Measurements from ENCODE around the gene POLR2L. TPM values are rescaled to one million over a fixed set of nuclear protein-coding genes. Genes with fewer than 3 reads are reported as not detected.

Gene POLR2L
- total RNA-seq, 1 experiment from 2014 or later: 672 TPM

DNA sequence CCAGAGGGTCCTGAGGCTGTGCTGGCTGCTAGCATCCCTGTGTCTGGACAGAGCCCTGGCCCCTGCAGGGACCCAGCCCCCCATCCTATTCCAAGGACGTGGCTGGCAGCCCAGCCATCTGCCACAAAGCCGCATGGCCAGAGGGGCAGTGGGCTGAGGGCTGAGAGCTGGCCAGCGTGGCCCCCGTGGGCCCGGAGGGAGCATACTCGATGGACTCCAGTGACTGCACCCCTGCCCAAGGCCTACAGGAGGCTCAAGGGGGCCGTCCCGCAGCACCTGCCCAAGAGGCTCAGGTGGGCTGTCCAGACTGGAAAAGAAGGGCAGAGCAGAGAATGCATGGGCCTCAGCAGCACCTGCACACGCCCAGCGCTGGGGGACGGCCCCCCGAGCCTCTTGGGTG lies 13.5 kb upstream of the POLR2L start:
- no peak for DNase-seq (ENCODE audit: low read depth)

DNA sequence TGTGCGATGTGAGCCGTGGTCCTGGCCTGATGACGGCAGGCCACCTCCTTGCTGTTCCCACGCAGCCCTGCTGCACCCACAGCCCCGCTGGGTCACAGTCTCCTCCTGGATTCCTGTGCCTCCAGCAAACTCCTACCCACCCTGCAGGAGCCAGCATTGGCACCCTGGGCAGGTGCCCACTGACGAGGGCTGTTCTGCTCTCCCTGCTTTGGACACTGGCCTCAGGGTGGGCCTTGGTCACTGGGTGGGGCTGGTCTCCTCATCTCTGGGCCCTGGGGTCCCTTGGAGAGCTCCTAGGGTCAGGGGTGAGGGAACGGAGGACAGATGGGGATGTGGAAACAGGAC lies 13.0 kb upstream of the POLR2L start:
- DNase-seq (ENCODE audit: low read depth): no peak

DNA sequence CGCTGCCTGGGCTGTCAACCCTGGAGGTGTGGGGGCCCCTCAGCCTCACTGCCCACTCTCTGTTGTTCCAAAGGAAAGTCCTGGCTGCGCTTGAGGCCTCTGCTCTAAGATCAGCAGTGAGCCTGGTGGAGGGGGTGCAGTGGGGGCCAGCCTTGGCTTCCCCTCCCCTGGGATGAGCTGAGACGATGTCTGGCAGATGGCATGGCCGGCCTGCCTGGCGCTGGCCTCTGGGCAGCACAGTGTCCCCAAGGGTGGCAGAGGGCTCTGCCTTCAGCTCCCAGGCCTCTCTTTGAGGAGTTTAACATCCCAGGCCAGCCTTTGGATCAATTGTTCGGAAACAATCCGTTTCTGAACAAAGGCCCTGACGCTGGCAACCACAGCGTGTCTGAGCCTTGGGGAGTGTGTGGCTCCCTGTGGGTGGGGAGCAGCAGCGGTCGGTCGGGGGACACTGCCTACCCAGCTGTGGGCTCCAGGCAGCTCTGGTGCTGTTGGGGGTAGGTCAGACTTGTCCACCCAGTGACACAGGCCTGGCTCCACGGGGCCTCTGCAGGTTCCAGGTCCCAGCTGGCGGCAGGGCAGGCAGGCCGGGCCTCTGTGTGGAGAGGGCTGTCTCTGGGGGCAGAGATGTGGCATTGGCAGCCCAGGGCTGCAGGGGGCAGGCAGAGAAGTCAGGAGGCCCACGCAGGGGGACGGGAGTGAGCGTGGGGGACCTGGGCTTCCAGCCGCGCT lies 12.4 kb upstream of the POLR2L start:
- DNase-seq (ENCODE audit: low read depth): no peak

DNA sequence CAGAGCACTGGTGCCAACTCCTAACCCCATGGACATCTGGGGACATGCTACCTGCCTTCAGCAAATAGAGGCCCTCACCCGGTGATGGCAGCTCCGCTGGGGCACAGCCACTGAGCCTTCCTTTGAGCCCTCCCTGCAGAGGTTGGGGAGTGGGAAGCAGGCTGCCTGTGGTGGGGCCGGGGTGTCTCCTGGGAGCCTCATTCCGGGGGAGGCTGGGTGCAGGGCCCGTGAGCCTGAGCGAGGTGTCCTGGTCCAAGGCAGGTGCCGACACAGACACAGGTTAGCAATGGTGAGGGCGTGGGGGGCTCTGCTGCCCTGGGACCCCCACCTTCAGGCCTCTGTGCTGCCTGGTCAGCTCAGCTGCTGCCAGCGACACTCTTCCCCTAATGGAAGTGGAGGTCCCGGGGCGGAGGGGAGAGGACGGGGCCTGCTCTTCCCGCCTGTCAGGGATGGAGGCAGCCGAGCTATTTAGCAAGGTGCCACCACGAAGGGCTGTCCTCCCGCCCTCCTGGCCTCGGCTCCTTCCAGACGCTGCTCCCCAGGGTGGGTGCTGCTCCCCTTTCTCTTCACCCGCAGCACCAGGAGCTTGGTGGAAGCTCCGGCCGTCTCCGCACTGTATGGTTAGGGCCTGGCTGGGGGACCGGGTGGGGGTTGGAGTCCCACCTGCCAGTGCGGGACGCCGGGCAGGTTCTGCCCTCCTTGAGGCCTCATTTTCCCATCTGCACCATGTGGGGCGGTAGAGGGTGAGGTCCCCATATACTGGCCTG lies 11.5 kb upstream of the POLR2L start:
- no peak for DNase-seq (ENCODE audit: low read depth)

DNA sequence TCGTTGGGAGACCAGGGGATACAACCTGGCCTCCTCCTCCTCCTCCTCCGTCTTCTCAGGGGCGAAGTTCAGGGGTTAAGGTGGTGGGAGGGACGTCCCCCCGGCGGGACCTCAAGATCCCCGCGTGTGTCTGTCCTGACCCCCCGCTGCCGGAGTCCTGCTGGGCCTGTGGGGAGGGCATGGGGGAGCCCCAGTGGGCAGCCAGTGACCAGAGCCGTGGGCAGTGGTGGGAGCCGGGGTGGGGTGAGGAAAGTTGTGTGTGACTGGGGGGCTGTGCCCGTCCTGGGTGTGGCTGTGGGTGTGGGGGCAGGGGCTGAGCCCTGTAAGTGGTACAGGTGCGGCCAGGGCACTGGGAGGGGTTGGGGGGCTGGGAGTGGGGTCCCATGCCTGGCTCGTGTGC lies 10.4 kb upstream of the POLR2L start:
- DNase-seq (ENCODE audit: low read depth): no peak

DNA sequence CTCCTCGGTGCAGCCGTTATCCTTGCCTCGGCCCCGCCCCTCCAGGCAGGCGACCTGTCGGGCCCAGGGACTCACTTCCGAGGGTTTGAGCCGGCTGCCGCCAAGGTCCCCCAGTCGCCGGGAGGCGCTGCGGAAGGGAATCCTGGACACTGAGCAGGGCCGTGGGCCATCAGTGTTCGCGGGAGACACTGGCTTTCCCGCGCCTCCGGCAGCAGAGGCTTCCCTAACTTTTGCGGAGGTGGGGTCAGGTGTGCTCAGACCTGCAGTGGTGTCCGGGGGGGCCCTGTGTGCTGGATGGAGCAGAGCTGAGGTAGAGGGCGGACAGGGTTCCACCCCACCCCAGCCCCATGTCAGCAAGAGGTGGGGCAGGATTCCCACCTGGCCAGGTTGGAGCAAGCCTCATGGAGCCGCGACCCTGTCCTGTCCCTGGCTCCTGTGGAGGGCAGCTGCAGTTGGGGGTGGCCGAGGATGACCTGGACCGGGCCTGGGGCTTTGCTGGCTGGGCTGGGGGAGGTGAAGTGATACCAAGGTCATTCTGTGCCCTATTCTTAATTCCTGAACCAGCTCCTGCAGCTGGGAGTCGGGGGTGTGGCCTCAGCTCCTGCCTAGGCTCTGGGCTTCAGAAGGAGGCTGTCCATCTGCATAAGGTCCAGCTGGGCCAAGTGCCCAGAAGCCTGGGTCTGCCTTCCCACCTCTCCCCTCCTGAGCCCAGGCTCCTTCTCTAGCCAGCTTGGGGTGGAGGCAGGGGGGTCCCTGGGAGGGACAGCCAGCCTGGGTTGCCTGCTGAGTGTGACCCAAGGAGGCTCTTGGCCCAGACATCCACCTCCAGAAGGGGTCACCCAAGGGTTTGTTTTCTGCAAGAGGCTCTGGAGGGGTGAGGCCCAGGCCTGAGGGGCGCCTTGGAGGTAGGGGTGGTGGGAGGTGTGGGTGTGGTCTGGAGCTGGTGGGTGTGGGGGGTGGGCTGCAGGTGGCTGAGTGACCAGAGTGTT lies 8.7 kb upstream of the POLR2L start:
- no peak for DNase-seq (ENCODE audit: low read depth)

DNA sequence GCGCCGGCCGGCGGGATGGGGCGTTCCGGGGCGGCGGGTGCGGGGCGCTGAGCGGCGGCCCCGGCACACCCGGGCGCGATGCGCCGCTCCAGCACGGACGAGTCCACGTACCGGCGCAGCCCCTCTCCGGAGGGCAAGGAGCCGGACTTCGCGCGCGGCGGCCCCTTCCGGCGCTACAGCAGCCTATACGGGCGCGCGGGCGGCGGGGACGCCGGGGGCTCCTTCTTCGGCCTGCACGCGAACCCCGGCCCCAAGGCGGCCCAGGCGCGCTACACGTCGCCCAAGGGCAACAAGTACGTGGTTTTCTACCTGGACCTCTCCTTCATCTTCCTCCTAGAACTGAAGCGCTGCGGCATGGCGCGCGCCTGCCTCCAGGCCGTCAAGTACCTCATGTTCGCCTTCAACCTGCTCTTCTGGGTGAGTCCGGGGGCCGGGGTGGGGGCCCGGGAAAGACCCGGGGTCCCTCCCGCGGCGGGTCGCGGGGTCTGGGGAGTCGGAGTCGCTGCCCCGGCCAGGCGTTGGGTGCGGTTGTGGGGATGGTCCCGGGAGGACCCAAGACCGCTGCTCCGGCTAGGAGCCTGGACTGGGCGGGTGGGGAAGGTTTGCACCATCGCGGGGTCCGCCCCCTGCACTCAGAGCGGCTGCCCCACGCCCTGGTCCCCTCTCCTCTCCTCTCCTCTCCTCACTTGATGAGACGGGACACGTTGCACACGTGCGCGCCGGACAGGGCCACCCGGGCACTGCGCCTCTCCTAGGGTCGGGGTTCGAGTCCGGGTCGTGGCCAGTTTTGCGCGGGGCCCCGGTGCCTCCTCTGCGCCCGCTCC lies 7.8 kb upstream of the POLR2L start:
- no peak for DNase-seq (ENCODE audit: low read depth)

DNA sequence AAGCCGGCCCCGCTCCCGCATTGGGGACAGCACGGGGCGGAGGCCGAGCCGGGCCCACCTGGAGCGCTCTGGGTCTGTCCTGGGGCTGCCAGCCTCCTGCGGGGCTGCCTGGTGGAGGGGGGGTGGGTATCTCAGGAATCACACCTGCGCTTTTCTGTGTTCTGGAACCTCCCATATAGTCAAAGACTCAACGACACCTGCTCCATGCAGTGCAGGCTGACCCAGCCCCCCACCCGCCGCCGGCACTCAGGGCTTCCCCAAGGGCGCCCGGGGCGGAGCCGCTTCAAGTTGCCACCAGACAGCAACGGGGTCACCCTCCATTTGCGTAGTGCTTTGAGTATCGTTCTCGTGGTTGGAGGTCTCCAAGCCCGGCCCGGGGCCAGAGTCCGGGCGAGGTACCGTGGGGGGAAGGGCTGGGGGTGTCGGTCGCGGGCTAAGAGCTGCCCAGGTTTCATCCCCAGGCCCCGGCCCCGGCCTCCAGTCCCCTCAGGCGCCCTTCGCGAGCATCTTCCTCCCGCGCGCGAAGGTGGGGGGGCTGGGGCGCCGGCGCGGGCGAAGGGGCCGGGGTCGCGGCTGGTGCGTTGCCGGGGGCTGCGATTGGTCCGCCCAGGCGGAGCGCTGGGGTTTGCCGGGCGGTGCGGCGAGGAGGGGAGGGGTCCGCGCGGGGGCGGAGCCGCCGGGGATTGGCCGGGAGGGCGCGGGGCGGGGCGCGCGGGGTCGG lies 6.9 kb upstream of the POLR2L start:
- no peak for DNase-seq (ENCODE audit: low read depth)

DNA sequence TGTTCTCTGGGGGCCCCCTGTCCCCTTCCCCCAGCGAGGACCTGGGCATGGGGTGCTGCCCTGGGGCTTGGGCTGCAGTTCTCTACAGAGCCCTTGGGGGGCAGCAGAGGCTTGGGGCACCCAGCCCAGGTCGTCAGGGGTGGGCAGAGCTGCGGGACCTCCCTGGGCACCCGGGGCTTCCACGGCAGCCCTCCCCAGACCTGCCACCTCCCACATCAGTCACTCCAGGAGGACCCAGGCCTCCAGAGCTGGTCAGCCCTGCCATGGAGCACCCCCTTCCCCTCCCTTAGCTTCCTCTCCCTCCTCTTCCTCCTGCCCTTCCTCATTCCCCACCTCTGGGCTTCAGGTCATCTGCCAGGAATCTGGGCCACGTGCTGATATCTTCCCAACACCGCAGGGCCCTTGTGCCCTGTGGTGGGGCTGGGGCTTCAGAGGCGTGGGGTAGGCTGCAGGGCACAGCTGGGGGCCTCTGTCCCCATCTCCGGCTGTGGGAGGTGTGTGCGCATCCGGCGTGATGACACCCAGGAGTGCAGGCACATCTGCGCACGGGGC lies 6.1 kb upstream of the POLR2L start:
- no peak for DNase-seq (ENCODE audit: low read depth)

DNA sequence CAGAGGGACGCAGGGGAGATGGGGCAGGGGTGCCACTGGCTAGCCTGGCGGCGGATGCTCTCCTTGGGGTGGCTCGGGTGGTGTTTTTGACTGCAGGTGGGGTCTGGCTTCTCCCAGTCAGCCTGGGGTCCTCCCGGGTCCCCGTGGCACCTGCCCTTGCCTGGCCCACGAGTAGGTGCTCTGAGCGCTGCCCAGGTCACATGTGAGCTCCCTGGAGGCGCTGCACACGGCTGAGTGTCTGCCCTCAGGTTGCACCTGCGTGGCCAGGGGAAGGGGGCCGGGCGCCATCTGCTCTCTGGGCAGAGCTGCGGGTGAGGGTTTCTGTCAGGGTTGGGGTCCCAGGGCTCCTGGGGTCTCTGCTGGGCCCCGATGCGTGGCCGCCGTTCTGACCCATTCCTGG lies 5.5 kb upstream of the POLR2L start:
- no peak for DNase-seq (ENCODE audit: low read depth)

DNA sequence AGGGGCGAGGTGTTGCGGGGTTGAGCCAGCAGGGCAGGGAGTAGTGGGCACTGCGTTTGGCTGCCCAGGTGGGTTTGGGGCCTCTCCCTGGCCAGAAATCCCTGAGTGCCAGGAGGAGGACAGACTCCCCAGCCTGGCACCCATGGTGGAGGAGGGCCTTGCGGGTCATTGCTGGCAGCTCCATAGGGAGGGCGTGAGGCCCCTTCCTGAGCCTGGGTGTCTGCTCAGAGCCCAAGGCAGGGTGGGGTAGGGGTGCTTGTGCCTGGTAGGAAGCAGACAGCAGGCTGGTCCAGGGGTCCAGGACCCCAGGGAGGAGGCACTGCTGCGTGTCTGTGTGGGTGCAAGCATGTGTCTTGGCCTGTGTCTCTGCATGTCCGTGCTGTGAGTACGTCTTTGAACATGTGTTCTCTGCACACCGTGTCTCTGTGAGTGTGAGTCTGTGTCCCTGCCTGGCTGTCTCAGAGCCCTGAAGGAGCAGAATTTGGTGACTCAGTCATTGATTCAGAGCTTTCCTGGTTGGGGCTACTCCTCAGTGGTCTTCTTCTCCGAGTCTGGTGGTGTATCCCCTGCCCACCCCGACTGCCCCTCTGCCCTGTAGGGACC lies 4.3 kb upstream of the POLR2L start:
- no peak for DNase-seq (ENCODE audit: low read depth)

DNA sequence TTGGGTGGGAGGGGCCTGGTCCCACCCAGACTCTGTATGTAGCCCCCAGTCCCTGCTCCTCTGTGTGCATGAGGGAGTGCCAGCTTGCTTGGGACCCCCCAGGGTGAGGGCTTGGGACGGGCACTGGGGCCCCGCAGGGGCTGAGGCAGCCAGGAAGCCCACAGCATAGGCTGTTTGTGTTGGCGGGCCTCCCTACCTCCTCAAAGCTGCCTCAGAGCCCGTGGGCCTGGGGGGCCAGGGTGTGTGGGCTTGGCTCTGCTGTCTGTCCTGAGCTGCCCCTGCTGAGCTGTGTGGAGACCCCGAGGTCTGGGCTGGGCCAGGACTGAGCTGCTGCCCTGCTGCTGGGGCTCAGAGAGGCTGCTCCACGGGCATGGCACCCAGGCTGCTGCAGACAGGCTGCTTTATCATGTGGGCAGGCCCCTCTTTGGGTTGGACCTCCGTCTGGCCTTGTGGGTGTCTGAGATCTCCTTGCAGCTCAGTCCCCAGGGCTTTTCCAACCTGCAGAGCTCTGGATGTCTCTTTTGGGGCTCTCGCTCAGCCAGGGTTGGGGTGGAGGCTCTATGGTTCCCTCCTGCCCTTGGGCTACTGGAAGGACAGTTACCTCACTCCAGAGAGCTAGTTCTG lies 3.7 kb upstream of the POLR2L start:
- DNase-seq (ENCODE audit: low read depth): no peak

DNA sequence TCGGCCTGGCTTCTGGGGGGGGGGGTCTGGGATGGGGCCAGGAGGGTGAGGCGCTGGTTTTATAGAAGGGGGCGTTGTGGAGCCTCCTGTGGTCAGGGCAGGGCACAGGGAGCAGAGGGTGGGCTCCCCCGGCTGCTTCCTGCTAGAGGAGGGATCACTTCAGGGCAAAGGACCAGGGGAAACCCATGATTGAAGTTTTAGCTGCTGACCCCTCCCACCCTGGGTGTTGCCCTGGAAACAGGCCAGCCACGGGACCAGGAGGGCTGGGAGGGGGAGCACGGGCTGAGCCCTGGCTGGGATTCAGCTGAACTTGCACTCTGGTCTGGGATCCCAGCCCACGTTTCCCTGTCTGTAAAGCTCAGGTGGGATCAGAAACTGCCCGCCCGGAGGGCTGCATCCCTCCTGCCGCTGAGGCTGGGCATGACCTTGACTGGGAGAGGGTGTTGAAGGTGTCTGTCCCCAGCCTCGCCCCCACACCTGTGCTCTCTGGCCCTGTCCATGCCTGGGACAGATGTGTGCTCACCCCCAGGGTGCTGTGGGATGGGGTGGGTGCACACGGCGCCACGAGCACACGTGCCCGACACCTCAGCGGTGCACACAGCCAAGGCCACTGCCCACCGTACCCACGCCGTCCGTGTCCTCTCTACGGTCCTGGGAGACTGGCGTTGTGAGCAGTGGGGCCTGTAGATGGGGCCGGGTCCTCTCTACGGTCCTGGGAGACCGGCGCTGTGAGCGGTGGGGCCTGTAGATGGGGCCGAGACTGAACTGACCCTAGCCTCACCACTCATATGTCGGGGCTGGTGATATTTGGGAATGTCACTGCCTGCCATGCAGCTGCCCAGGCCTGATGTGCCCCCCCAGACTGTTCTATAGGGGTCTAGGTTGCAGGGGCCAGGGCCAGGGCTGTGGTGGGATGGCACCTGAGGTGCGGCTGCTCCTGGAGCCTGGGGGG lies 2.6 kb upstream of the POLR2L start:
- DNase-seq (ENCODE audit: low read depth): peak; percentile 92

DNA sequence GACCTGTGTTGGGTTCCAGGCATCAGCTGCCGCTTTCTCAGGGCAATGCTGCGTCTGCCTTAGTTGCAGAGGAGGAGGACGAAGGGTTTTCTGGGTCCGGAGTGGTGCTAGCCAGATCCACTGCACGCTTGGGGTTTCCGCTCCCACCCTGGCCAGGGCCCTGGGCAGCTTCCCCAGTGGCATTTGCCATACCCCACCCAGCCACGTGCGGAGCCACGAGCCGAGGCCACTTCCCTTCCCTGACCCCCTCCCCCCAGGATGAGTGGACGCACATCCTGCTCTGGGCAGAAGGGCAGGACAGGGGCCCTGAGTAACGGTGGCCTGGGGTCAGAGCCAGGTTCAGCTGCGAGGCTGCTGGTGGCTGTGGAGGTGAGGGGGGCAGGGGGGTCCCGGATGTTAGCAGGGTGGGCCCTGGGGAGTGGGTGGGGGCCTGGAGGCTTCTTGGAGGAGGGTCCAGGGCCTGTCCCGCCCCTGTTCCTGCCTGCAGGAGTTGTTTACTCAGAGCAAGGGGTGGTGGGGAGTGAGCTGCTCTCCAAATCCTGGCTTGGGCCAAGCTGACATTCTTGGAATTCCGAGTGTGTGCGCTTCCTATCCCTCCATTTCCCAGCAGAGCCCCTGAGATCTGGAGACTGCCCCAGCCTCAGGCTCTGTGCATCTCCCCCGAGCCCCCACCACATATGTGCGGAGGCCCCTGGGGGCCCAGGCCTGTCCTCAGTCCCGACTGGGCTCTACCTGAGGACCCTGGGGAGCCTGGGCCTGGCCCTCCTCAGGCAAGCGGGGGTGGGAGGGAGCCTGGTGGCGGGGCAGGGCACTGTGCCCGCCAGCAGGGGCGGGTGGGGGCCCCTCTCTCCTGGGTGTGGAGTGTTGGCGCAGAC lies 1.7 kb upstream of the POLR2L start:
- DNase-seq (ENCODE audit: low read depth): peak; percentile 96

DNA sequence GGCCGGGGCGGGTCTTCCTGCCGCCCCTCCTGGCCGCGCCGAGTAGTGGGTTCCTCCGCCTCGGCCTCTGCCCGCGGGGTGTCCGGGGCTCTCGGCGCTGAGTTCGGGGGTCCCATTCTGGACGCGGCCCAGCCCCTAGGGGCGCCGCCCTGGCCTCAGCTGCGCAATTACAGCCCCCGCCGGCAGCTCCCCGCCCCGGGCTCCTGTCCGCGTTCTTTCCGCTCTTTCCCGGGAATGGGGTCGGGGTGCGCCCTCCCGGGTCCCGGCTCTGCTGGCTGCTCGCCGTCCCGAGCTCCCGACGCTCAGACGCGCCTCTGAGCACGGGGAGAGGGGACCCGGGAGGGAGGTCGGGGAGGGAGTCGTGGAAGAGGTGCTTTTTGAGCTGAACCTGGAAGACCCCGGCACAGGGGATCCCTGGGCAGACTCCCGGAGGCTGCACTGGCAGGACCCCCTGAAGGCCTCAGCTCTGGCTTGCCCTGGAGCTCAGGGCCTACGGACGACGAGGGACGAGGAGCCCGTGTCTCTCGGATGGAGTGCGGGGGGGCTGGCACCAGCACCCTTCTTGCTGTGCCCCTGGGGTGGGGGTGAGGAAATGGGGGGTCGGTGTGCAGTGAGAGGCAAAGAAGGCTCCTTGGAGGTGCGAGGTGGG lies 881 bp upstream of the POLR2L start:
- no peak for DNase-seq (ENCODE audit: low read depth)

DNA sequence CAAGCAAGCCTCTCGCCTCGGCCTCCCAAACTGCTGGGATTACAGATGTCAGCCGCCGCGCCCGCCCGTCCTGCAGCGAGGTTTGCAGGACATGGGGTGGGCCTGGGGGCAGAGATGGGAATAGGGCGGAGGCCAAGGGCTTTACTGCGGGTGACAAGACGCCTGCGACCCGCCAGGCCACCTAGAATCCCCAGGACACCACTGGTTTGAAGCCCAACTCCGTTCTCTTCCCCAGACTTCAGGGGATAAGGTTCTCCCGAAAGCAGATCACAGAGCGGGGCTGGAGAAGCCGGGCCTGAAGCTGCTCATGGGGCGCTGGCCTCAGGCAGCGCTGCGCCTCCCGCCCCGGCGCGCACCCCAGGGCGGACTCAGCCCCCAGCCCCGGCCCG lies 354 bp downstream of the POLR2L start:
- DNase-seq (ENCODE audit: low read depth): no peak

Measured in HT1080 (cell line).